ENCODE data around the gene CEACAM20. TPM values are rescaled to one million over a fixed set of nuclear protein-coding genes. Genes with fewer than 3 reads are reported as not detected.

CEACAM20 gene
- total RNA-seq, 1 experiment from 2014 or later = not detected

DNA sequence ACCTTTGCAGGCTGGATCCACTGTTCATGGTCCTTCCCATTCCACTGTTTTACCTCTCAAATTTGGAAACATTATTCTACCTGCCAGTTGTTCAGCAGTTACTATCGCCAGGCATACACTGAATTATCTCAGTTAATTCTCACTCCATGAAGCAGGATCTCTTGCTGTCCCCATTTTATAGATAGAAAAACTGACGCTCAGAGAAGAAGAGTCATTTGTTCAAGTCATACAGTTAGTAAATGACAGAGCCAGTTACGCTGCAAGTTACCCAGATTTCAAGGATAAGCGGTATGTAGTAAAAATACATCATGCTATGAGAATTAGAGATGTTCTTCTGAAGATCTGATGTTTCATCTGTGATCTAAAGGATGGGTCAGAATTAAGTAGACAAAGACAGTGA is 43.7 kb upstream of the CEACAM20 start:
- Mint-ChIP-seq H3K4me1 (peaks cover 19% of the 10 kb centered on the region), H3K36me3 (no peaks in the 10 kb centered on the region), H3K27me3 (ENCODE audit: low read depth) (no peaks in the 10 kb centered on the region; the same call in none of the 2 replicates), H3K9me3 (no peaks in the 10 kb centered on the region), H3K27ac (no peak overlapping the region), H3K4me3 (no peak overlapping the region)
- DNase-seq (ENCODE audit: low spot score) (no peak), ATAC-seq (no peak)
- TF ChIP-seq ZNF263 (CRISPR knock-in tag; IDR thresholded peaks at IDR 0.05; ENCODE audit: low read depth) = no peak
- no peak for TF ChIP-seq RORB (CRISPR knock-in tag; IDR thresholded peaks at IDR 0.05)
- CTCF ChIA-PET = interaction anchor here (1.0 to 1.8 kb wide), 5 partner anchors 10 to 184 kb away, joined by 3 to 20 read pairs (median 3); no protein-coding TSS in a partner anchor
- POLR2A ChIA-PET = no interaction called here

DNA sequence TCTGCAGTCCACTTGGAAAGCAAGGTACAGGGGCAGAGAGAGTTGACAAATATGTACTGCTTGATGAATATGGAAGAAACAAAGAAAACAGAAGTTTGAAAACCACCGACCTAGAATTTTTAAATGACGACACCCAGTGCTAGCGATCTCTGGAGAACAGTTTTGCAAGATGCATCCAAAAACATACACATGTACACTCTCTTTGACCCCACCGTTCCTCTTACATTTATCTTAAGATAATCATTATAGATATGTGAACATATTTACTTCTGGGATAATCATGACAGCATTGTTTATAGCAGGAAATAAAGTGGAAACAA is 43.1 kb upstream of the CEACAM20 start:
- TF ChIP-seq, protein P1, sequence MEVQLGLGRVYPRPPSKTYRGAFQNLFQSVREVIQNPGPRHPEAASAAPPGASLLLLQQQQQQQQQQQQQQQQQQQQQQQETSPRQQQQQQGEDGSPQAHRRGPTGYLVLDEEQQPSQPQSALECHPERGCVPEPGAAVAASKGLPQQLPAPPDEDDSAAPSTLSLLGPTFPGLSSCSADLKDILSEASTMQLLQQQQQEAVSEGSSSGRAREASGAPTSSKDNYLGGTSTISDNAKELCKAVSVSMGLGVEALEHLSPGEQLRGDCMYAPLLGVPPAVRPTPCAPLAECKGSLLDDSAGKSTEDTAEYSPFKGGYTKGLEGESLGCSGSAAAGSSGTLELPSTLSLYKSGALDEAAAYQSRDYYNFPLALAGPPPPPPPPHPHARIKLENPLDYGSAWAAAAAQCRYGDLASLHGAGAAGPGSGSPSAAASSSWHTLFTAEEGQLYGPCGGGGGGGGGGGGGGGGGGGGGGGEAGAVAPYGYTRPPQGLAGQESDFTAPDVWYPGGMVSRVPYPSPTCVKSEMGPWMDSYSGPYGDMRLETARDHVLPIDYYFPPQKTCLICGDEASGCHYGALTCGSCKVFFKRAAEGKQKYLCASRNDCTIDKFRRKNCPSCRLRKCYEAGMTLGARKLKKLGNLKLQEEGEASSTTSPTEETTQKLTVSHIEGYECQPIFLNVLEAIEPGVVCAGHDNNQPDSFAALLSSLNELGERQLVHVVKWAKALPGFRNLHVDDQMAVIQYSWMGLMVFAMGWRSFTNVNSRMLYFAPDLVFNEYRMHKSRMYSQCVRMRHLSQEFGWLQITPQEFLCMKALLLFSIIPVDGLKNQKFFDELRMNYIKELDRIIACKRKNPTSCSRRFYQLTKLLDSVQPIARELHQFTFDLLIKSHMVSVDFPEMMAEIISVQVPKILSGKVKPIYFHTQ (CRISPR knock-in tag; IDR thresholded peaks at IDR 0.05) = no peak
- TF ChIP-seq SP1 (CRISPR knock-in tag; conservative IDR thresholded peaks at IDR 0.05) (no peak), PRRX2 (CRISPR knock-in tag; IDR thresholded peaks at IDR 0.05) (no peak), MYBL2 (CRISPR knock-in tag; IDR thresholded peaks at IDR 0.05) (no peak), AFF4 (CRISPR knock-in tag; IDR thresholded peaks at IDR 0.05; ENCODE audit: borderline replicate concordance) (no peak), CTCF (IDR thresholded peaks at IDR 0.05) (no peak), ELF4 (CRISPR knock-in tag; IDR thresholded peaks at IDR 0.05; ENCODE audit: low read depth) (no peak), GABPB1 (CRISPR knock-in tag; IDR thresholded peaks at IDR 0.05) (no peak), JUN (CRISPR knock-in tag; IDR thresholded peaks at IDR 0.05) (no peak), E2F5 (CRISPR knock-in tag; IDR thresholded peaks at IDR 0.05) (no peak)
- TF ChIP-seq, protein P2, sequence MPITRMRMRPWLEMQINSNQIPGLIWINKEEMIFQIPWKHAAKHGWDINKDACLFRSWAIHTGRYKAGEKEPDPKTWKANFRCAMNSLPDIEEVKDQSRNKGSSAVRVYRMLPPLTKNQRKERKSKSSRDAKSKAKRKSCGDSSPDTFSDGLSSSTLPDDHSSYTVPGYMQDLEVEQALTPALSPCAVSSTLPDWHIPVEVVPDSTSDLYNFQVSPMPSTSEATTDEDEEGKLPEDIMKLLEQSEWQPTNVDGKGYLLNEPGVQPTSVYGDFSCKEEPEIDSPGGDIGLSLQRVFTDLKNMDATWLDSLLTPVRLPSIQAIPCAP (CRISPR knock-in tag; IDR thresholded peaks at IDR 0.05) = no peak
- ChIA-PET POLR2A (no interaction called here), CTCF (interaction anchor here (2.4 kb wide), 1 partner anchor 89 kb away, joined by 44 read pairs; no protein-coding TSS in a partner anchor)
- DNase-seq (ENCODE audit: low spot score) (no peak), ATAC-seq (no peak)
- Mint-ChIP-seq H3K4me1 (peaks cover 14% of the 10 kb centered on the region), H3K27me3 (ENCODE audit: low read depth) (no peaks in the 10 kb centered on the region; the same call in none of the 2 replicates), H3K27ac (no peak overlapping the region), H3K9me3 (no peaks in the 10 kb centered on the region), H3K36me3 (no peaks in the 10 kb centered on the region), H3K4me3 (no peak overlapping the region)
